IMR-90 (cell line): ENCODE measurements around the gene TMEM45A. TPM values are rescaled to one million over a fixed set of nuclear protein-coding genes. Genes with fewer than 3 reads are reported as not detected.

Source experiments
- ATAC-seq: fragments of 200-7000 bp; cut with Tn5 transposase; 2 replicates; pipeline ENCODE4 v1.9.1; 2020; ENCODE audit warnings: low read depth, mild to moderate bottlenecking, moderate library complexity
- BruUV-seq: library from RNA; stranded (reverse); fragments of 400-500 nt; replicated peaks from 2 replicates; lab custom pipeline; 2021; lab: Mats Ljungman, UMichigan
- CTCF ChIA-PET: fragments of 300-600 bp; formaldehyde crosslinking; extraction: SDS; loops from one replicate; lab custom pipeline; 2021; ENCODE audit warnings: antibody characterized with exemption; lab: Yijun Ruan, JAX
- POLR2A ChIA-PET: fragments of 300-600 bp; sonication (Branson Sonifier 250); formaldehyde crosslinking; loops from one replicate; lab custom pipeline; 2022; ENCODE audit warnings: antibody characterized with exemption; ENCODE audit not compliant: unreplicated experiment; lab: Charles Lee
- DNase-seq: peaks from one replicate; pipeline ENCODE4 v3.0.0; 2013
- H2AFZ ChIP-seq: replicated peaks from 2 replicates; pipeline ENCODE3; 2013; ENCODE audit warnings: low read length, mild to moderate bottlenecking; ENCODE audit not compliant: poor library complexity
- H2AK5ac ChIP-seq: 2 replicates; pipeline ENCODE4 v1.6.1; 2013; ENCODE audit warnings: low read depth, low read length, inconsistent platforms
- H2AK9ac ChIP-seq: replicated peaks from 2 replicates; pipeline ENCODE3; 2013; ENCODE audit warnings: mild to moderate bottlenecking, low read depth, low read length, moderate library complexity; ENCODE audit not compliant: poor library complexity
- H2BK120ac ChIP-seq: 2 replicates; pipeline ENCODE4 v1.6.1; 2013; ENCODE audit warnings: low read depth, low read length, inconsistent platforms
- H2BK15ac ChIP-seq: 3 replicates; pipeline ENCODE4 v1.6.1; 2013; ENCODE audit warnings: low read depth, low read length, inconsistent platforms
- H2BK20ac ChIP-seq: 2 replicates; pipeline ENCODE4 v1.6.1; 2013; ENCODE audit warnings: low read depth, mild to moderate bottlenecking, inconsistent platforms, low read length, moderate library complexity
- H2BK5ac ChIP-seq: 2 replicates; pipeline ENCODE4 v1.6.1; 2013; ENCODE audit warnings: mild to moderate bottlenecking, low read depth, low read length, inconsistent platforms; ENCODE audit not compliant: poor library complexity, severe bottlenecking
- H3K14ac ChIP-seq: replicated peaks from 2 replicates; pipeline ENCODE4 v1.6.1; 2013; ENCODE audit warnings: low read depth, low read length, inconsistent platforms
- H3K18ac ChIP-seq: 2 replicates; pipeline ENCODE4 v1.6.1; 2013; ENCODE audit warnings: low read depth, low read length, control low read depth
- H3K23ac ChIP-seq: 2 replicates; pipeline ENCODE4 v1.6.1; 2013; ENCODE audit warnings: low read depth, low read length, inconsistent platforms
- H3K27ac ChIP-seq: 2 replicates; pipeline ENCODE4 v1.5.1; 2013; ENCODE audit warnings: mild to moderate bottlenecking, control low read depth, low read length; ENCODE audit not compliant: insufficient read depth
- H3K27me3 ChIP-seq: 2 replicates; pipeline ENCODE4 v1.6.1; 2013; ENCODE audit warnings: low read length; ENCODE audit not compliant: control insufficient read depth, insufficient read depth
- H3K36me3 ChIP-seq: 2 replicates; pipeline ENCODE4 v1.6.1; 2013; ENCODE audit warnings: low read length, mixed read lengths; ENCODE audit not compliant: control insufficient read depth, insufficient read depth
- H3K4ac ChIP-seq: 2 replicates; pipeline ENCODE4 v1.6.1; 2013; ENCODE audit warnings: low read depth, low read length, inconsistent platforms
- H3K4me1 ChIP-seq: 2 replicates; pipeline ENCODE4 v1.6.1; 2013; ENCODE audit warnings: low read length, mixed read lengths; ENCODE audit not compliant: control insufficient read depth, insufficient read depth
- H3K4me2 ChIP-seq: 2 replicates; pipeline ENCODE4 v1.6.1; 2013; ENCODE audit warnings: low read depth, mild to moderate bottlenecking, control low read depth, low read length, moderate library complexity
- H3K4me3 ChIP-seq: 2 replicates; pipeline ENCODE4 v1.5.1; 2013; ENCODE audit warnings: low read depth, mild to moderate bottlenecking, control low read depth, low read length, moderate library complexity; ENCODE audit not compliant: insufficient read depth
- H3K56ac ChIP-seq: 2 replicates; pipeline ENCODE4 v1.6.1; 2013; ENCODE audit warnings: low read length, inconsistent platforms; ENCODE audit not compliant: insufficient read depth; ENCODE audit errors: extremely low read depth
- H3K79me1 ChIP-seq, 2 experiments: 2 replicates each; pipeline ENCODE4 v1.6.1; 2013; ENCODE audit warnings: low read length in 2 of 2, inconsistent platforms in 1 of 2, low read depth in 1 of 2
- H3K9ac ChIP-seq: 2 replicates; pipeline ENCODE4 v1.6.1; 2013; ENCODE audit warnings: low read depth, low read length, control low read depth
- H3K9me1 ChIP-seq: 2 replicates; pipeline ENCODE4 v1.6.1; 2013; ENCODE audit warnings: low read length, inconsistent platforms; ENCODE audit not compliant: insufficient read depth
- H3K9me3 ChIP-seq: 2 replicates; pipeline ENCODE4 v1.6.1; 2013; ENCODE audit warnings: low read length; ENCODE audit not compliant: control insufficient read depth, insufficient read depth
- H4K20me1 ChIP-seq: 2 replicates; pipeline ENCODE4 v1.6.1; 2013; ENCODE audit warnings: low read length, inconsistent platforms; ENCODE audit not compliant: insufficient read depth
- H4K5ac ChIP-seq: 2 replicates; pipeline ENCODE4 v1.6.1; 2013; ENCODE audit warnings: mild to moderate bottlenecking, low read depth, low read length, control low read depth
- H4K8ac ChIP-seq, 2 experiments: 2 replicates each; pipeline ENCODE4 v1.6.1; 2013; ENCODE audit warnings: low read depth in 2 of 2, low read length in 2 of 2, control low read depth in 1 of 2, inconsistent platforms in 1 of 2
- H4K91ac ChIP-seq: 2 replicates; pipeline ENCODE4 v1.6.1; 2013; ENCODE audit warnings: low read depth, low read length, inconsistent platforms; ENCODE audit not compliant: insufficient read depth
- BHLHE40 ChIP-seq: fragments of 150-350 bp; IDR thresholded peaks from 2 replicates; pipeline ENCODE4 v1.6.1; 2016; ENCODE audit warnings: mild to moderate bottlenecking, low read depth, low read length
- CHD1 ChIP-seq: IDR thresholded peaks from 2 replicates; pipeline ENCODE4 v1.6.1; 2012; ENCODE audit warnings: low read depth, low read length, improper control_type of control experiment
- FOS ChIP-seq: fragments of 150-350 bp; IDR thresholded peaks from 2 replicates; pipeline ENCODE4 v1.6.1; 2016; ENCODE audit warnings: low read depth, low read length
- MAFK ChIP-seq: IDR thresholded peaks from 2 replicates; pipeline ENCODE4 v1.6.1; 2012; ENCODE audit warnings: low read depth, low read length, improper control_type of control experiment
- MXI1 ChIP-seq: IDR thresholded peaks from 2 replicates; pipeline ENCODE4 v1.6.1; 2012; ENCODE audit warnings: low read depth, mild to moderate bottlenecking, low read length, moderate library complexity, borderline replicate concordance
- NFE2L2 ChIP-seq: fragments of 150-350 bp; IDR thresholded peaks from 2 replicates; pipeline ENCODE4 v1.6.1; 2016; ENCODE audit warnings: low read depth, mild to moderate bottlenecking, low read length
- POLR2A ChIP-seq: IDR thresholded peaks from 2 replicates; pipeline ENCODE4 v1.6.1; 2012; ENCODE audit warnings: mild to moderate bottlenecking, low read depth, low read length
- RFX5 ChIP-seq: IDR thresholded peaks from 2 replicates; pipeline ENCODE4 v1.8.0; 2012; ENCODE audit warnings: low read depth, mild to moderate bottlenecking, low read length, moderate library complexity
- WGBS, 2 experiments: methylation state at CpG; one replicate each; pipeline versions ENCODE4 v1.1.5 to v1.1.7; 2013; ENCODE audit warnings: missing lambda C conversion rate in 2 of 2; ENCODE audit not compliant: insufficient read length in 1 of 2; ENCODE audit errors: extremely low coverage in 2 of 2; 5-methylcytosine and 5-hydroxymethylcytosine counted together
- dilution Hi-C: fragments of 300-500 bp; cut with HindIII; formaldehyde crosslinking; loops from one replicate; pipeline ENCODE4 v1.14.3; 2018; ENCODE audit warnings: low sequenced_read_pairs; ENCODE audit not compliant: unreplicated experiment
- in situ Hi-C: fragments of 300-500 bp; cut with MboI; formaldehyde crosslinking; loops from 3 replicates; pipeline ENCODE4 v1.14.3; 2019; ENCODE audit warnings: low sequenced_read_pairs, inconsistent platforms, mixed read lengths
- intact Hi-C: fragments of 100-400 bp; cut with micrococcal nuclease; formaldehyde crosslinking; loops from 2 replicates; pipeline ENCODE4 v1.10.0; 2022
- polyA plus RNA-seq, 3 experiments: library from polyadenylated mRNA; depleted of rRNA; stranded (reverse); fragments of >200 nt; gene quantifications; 2 replicates each; pipeline ENCODE4 v1.2.3, GENCODE V29; 2012; ENCODE audit warnings: low replicate concordance in 1 of 3
- total RNA-seq: library from RNA; depleted of rRNA; stranded (reverse); fragments of >200 nt; gene quantifications from 2 replicates; pipeline ENCODE4 v1.2.3, GENCODE V29; 2012
- TF ChIP-seq, protein P1 (sequence below): fragments of 150-350 bp; IDR thresholded peaks from 2 replicates; pipeline ENCODE4 v1.6.1; 2017; ENCODE audit warnings: mild to moderate bottlenecking, antibody characterized with exemption, low read length, low read depth
- TF ChIP-seq, protein P2 (sequence below): fragments of 150-350 bp; IDR thresholded peaks from 2 replicates; pipeline ENCODE4 v1.6.1; 2016; ENCODE audit warnings: low read depth, mild to moderate bottlenecking, low read length, moderate library complexity, borderline replicate concordance
- TF ChIP-seq, protein P3 (sequence below): conservative IDR thresholded peaks from 2 replicates; pipeline ENCODE4 v1.5.1; 2012; ENCODE audit warnings: mild to moderate bottlenecking, low read depth, low read length, improper control_type of control experiment

The TMEM45A gene
- total and polyA plus RNA-seq, 2 of the 4 experiments (the other 2 are of a cell fraction): 13.6 to 21.7 TPM

DNA sequence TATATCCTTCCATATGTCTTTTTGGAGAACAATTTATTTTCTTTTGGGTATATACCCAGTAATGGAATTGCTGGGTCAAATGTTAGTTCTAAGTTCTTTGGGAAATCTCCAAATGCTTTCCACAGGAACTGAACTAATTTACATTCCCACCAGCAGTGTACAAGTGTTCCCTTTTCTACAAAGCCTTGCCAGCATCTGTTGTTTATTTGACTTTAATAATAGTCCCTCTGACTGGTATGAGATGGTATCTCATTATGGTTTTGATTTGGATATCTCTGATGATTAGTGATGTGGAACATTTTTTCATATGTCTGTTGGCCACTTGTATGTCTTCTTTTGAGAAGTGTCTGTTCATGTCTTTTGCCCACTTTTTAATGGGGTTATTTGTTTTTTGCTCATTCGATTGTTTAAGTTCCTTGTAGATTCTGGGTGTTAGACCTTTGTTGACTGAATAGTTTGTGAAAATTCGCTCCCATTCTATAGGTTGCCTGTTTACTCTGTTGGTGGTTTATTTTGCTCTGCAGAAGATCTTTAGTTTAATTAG is 48.4 kb downstream of the TMEM45A start:
- H3K9me1 ChIP-seq: no peaks in the 10 kb centered on the region
- BruUV-seq: no TSS peak

More for the DNA sequence above, 48.4 kb downstream of the TMEM45A start:
- Histone ChIP-seq H3K27ac (no peak overlapping the region), H3K79me1 (peaks cover 0 to 3% of the 10 kb centered on the region in 2 experiments; a peak in 1 of 4 replicates), H3K9me3 (no peaks in the 10 kb centered on the region), H3K9ac (no peak overlapping the region), H3K23ac (no peak overlapping the region), H2BK20ac (no peak overlapping the region), H2BK5ac (no peak overlapping the region), H3K4me3 (no peak overlapping the region), H3K4me2 (no peak overlapping the region), H3K4ac (no peak overlapping the region), H4K8ac (no peak overlapping the region), H2BK15ac (no peak overlapping the region), H3K56ac (no peak overlapping the region), H4K5ac (no peak overlapping the region), H2AFZ (no peak overlapping the region), H3K18ac (no peak overlapping the region), H3K27me3 (no peaks in the 10 kb centered on the region), H3K4me1 (peaks cover 2% of the 10 kb centered on the region; the same call in 1 of the 2 replicates), H2BK120ac (no peak overlapping the region), H2AK9ac (no peak overlapping the region), H4K91ac (no peak overlapping the region), H3K36me3 (no peaks in the 10 kb centered on the region; the same call in 1 of the 2 replicates), H2AK5ac (no peak overlapping the region), H3K14ac (no peak overlapping the region), H4K20me1 (no peaks in the 10 kb centered on the region)
- DNase-seq: no peak
- TF ChIP-seq, protein P1, sequence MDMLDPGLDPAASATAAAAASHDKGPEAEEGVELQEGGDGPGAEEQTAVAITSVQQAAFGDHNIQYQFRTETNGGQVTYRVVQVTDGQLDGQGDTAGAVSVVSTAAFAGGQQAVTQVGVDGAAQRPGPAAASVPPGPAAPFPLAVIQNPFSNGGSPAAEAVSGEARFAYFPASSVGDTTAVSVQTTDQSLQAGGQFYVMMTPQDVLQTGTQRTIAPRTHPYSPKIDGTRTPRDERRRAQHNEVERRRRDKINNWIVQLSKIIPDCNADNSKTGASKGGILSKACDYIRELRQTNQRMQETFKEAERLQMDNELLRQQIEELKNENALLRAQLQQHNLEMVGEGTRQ: no peak
- no peak for TF ChIP-seq RFX5
- no peak for TF ChIP-seq POLR2A
- TF ChIP-seq BHLHE40: no peak
- TF ChIP-seq MAFK: no peak
- TF ChIP-seq, protein P2, sequence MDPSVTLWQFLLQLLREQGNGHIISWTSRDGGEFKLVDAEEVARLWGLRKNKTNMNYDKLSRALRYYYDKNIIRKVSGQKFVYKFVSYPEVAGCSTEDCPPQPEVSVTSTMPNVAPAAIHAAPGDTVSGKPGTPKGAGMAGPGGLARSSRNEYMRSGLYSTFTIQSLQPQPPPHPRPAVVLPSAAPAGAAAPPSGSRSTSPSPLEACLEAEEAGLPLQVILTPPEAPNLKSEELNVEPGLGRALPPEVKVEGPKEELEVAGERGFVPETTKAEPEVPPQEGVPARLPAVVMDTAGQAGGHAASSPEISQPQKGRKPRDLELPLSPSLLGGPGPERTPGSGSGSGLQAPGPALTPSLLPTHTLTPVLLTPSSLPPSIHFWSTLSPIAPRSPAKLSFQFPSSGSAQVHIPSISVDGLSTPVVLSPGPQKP: no peak
- TF ChIP-seq, protein P3, sequence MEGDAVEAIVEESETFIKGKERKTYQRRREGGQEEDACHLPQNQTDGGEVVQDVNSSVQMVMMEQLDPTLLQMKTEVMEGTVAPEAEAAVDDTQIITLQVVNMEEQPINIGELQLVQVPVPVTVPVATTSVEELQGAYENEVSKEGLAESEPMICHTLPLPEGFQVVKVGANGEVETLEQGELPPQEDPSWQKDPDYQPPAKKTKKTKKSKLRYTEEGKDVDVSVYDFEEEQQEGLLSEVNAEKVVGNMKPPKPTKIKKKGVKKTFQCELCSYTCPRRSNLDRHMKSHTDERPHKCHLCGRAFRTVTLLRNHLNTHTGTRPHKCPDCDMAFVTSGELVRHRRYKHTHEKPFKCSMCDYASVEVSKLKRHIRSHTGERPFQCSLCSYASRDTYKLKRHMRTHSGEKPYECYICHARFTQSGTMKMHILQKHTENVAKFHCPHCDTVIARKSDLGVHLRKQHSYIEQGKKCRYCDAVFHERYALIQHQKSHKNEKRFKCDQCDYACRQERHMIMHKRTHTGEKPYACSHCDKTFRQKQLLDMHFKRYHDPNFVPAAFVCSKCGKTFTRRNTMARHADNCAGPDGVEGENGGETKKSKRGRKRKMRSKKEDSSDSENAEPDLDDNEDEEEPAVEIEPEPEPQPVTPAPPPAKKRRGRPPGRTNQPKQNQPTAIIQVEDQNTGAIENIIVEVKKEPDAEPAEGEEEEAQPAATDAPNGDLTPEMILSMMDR: no peak
- no peak for TF ChIP-seq CHD1
- TF ChIP-seq FOS: no peak
- no peak for TF ChIP-seq NFE2L2
- no peak for TF ChIP-seq MXI1
- WGBS, 2 experiments: no CpG with 5 or more reads among the region's 2 CpGs
- no peak for ATAC-seq
- ChIA-PET CTCF (no interaction called here), POLR2A (no interaction called here)
- in situ Hi-C loops (no loop called here), dilution Hi-C loops (no loop called here), intact Hi-C loops (no loop called here)
